Measurements from ENCODE around the gene TBC1D17.

Gene TBC1D17

DNA sequence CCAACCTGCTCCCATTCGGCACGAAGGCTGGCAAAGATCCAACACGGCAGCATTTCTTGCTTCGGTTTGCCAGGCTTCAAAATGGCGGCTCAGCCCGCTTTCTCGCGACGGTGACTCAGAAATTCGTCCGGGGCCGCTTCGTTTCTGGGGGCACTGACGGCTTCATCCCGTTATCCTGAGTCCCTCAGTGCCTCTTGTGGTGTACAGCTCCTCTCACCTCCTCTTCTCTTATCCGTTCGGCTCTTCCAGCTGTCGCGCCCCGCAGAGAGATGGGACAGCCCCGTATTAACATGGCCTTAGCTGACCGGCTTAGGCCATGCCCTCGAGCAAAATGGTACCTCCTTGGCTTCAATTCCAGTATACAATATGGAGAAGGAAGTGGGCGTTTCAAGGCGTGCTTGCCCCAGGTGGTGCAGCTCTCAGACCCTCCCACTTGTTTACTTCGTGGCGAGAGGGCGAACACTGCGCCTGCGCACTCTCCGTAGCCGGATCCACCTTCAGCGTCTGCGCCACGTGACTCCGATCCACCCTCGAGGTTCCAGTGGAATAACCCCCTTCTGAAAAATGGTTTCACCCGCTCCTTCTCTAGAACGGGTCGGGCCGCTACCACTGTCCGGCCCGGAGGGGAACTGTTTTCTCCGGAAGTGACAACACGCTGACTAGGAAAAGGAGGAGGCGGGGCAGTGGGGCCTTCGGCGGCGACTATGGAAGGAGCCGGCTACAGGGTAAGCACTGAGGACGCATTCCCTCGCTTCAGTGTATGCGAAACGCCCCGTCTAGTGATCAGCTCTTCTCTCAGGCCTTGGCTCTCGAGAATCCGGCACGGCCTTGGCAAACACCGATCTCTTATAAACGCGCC is at the start of gene TBC1D17, which contains the start of gene AKT1S1:
TSS of gene TBC1D17 (plus strand) at position 683 of the 859 bp plus-strand sequence. CDS start at position 705, 22 bp downstream.
TSS of gene AKT1S1 (minus strand) at position 336 of the 859 bp plus-strand sequence. CDS start 4,060 bp downstream, outside the sequence.
- peak; percentile 99 for DNase-seq

DNA sequence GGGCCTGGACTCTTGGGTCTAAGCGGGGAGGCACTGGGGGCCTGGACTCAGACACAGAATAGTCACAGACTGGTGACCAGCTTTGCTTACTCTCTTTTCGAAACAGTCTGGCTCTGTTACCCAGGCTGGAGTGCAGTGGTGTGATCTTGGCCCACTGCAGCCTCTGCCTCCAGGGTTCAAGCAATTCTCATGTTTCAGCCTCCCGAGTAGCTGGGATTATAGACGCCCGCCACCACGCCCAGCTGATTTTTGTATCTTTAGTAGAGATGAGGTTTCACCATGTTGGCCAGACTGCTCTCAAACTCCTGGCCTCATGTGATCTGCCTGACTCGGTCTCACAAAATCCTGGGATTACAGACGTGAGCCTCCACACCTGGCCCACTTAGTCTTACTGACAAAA is 48.3 kb upstream of the TBC1D17 start:
- DNase-seq = no peak

- DNase-seq = no peak
These were observed 47.8 kb upstream of the TBC1D17 start for GRCh38 chr19:49829721-49830120.

GRCh38 chr19:49830766-49831165 is 46.7 kb upstream of the TBC1D17 start:
- no peak for DNase-seq

DNA sequence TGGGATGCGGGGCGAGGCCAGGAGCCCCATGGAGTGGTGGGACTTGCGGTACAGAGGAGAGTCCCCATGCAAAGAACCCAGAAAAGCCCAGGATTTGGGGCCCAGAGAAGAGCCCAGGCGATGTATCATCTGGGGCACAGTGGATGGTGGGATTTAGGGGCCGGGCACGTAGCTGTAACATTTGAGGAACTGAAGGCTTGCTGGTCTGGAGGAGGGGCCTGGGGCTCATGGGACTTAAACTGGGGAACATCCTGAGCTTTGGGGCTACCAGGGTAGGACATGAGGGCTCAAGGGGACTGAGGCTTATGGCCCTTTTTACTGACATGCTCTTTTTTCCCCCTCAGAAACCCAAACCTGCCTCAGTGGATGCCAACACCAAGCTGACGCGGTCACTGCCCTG is 45.9 kb upstream of the TBC1D17 start:
- DNase-seq = no peak

DNA sequence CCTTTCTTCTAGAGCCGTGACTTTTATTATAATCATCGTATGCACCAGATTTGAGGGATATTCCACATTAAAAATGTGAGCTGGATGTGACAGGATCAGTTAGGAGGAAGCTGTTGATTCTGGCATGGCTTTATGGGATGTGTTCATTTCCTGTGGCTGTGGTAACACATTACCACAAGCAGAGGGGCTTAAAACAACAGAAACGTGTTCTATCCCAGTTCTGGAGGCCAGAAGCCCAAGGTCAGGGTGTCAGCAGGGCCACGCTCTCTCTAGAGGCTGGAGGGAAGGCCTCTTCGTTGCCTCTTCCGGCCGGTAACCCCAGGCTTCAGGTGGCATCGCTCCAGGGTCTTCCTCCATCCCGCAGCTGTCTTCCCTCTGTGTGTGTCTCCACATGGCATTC is 44.9 kb upstream of the TBC1D17 start:
- no peak for DNase-seq

DNA sequence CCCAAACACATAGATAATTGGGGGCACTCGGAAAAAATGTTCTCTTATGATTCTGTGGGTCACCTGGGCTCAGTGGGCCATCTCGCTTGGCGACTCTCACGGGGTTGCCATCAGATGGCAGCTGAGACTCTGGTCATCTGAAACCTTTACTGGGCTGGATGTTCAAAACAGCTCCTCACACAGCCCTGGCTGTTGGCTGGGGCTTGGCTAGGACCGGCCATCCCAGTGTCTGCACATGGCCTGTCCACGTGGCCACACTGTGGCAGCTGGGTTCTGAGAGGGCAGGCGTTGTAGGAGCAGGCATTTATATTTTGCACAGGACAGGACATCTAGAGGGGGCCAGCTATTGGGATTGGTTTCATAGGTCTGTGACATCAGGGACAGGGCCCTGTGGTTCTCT is 43.9 kb upstream of the TBC1D17 start:
- no peak for DNase-seq

DNA sequence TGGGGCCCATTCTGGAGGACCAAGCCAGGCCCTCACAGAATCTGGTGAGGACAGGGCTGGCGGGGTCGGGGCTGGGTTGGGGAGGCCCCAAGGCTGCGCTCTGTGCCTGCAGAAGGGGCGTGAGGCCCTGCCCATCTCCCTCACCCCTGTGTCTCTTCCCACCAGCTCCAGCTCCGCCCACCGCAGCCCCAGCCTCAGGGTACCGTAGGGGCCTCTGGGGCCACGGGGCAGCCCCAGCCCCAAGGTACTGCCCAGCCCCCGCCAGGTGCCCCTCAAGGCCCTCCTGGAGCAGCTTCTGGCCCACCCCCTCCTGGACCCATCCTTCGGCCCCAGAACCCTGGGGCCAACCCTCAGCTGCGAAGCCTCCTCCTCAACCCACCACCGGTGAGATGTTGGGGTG is 41.9 kb upstream of the TBC1D17 start:
- no peak for DNase-seq

DNA sequence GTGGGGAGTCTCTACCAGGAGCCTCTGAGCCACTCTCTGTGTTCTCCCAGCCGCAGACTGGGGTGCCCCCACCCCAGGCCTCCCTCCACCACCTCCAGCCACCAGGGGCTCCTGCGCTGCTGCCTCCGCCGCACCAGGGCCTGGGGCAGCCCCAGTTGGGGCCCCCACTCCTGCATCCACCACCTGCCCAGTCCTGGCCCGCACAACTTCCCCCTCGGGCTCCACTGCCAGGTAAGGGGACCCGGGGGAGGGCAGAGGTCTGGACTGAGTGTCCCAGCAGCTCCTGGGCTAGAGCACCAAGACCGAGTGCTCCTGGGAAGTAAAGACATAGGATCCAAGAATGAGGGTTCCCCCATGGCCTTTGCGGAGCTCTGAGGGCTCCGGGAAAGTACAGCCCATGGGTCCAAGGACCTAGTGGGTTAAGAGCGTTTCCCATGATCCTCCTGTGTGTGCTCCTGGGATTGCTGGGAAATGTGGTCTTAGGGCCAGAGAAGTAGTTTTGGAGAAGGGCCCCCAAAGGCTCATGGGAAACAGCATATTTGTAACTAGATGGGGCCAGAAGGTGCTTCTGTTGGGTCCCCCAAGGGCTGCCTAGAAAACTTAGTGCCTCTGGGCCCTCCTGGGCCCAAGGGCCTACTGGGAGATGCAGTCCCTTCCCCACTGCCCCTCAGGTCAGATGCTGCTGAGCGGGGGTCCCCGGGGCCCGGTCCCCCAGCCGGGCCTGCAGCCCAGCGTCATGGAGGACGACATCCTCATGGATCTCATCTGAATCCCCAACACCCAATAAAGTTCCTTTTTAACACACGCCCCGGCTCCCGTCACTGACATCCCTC is 41.1 kb upstream of the TBC1D17 start:
- DNase-seq = no peak

DNA sequence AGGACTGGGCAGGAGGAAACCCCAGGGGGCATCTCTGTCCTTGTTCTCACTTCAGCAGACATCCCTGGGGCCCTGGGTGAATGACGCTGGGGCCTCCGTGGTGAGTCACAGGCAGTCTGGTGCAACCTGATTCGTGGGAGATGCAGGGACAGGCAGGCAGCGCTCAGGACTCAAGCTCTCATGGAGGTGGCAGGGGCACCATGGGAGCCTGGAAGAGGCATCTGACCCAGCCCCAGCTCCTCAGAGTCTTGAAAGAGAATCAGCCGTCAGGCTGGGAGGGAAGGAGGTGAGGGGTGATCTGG is 40.5 kb upstream of the TBC1D17 start:
- no peak for DNase-seq

GRCh38 chr19:49837425-49837824 is 40.1 kb upstream of the TBC1D17 start:
- DNase-seq = no peak

DNA sequence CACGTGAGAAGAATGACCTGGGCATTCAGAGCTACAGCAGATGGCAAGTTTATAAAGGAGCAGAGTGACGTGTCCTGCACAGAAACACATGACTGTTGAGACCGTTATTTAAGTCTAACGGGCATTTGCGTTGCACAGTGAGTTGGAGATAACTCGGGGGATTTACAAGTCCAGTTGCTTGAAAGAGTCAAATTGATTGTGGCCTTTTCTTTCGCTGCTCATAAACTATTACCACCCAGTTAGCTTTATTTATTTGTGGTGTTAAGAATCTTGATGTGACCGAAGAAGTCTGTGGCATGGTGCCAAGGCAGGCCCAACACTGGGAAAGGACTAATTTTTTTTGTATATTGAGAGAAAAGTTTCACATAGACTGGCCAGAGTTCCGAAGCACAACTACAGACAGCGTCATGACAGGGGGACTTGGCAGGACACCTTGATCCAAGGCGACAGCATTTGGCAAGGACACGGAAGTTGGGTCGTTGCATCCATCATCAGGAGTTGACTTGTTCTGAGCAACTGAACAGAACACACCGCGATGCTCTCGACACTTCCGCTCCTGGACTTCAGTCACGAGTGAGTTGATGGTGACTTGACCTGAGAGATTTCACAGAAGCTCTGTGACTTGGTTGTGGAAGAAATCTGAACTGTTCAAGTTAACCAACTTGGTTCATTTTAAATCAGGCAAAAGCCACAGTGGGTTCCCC is 38.5 kb upstream of the TBC1D17 start:
- DNase-seq = no peak

- no peak for DNase-seq
These were observed 37.8 kb upstream of the TBC1D17 start for GRCh38 chr19:49839713-49840112.

DNA sequence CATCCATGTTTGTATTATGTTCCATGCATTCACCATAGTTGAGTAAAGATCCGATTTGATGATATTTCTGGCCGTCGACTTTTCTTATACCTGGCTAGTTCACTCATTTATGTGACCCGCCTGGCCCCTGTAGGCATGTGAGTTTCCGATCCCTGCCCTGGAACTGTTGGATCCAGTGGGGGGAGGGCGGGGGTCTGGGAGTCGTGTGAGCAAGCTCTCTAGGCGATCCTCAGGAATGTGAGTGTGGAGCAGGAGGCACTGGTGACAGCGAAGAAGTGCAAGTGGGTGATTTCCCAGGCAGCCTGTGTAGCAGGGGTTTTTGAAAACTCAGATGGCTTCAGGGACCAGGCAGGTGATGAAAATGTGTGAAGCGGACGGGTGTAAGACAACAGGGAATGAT is 37.2 kb upstream of the TBC1D17 start:
- no peak for DNase-seq

DNA sequence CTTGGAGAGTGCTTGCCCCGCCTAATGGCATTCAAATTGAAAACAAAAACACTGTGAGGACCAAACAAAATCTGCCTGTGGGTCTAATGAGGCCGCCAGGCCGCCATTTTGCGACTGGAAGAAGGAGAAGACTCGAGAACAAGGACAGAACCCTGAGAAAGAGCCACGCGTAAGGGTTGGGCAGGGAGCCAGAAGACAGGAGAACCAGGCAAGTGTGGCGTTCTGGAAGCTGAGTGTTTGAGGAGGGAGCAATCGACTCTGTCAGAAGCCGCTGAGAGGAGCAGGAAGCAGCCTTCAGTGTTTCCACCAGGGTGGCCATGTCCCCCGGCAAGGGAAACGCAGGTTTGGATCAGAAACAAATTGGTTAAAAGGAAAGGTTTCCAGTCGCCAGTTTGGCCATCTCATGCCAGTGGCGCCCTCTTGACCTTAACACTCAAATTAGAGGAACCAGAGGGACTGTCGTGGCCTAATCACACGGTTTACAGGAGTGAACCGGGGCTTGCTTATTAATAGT is 36.7 kb upstream of the TBC1D17 start:
- no peak for DNase-seq

GRCh38 chr19:49843265-49843664 is 34.2 kb upstream of the TBC1D17 start:
- DNase-seq = no peak

- DNase-seq = no peak
These were observed 33.1 kb upstream of the TBC1D17 start for GRCh38 chr19:49844138-49845095.

DNA sequence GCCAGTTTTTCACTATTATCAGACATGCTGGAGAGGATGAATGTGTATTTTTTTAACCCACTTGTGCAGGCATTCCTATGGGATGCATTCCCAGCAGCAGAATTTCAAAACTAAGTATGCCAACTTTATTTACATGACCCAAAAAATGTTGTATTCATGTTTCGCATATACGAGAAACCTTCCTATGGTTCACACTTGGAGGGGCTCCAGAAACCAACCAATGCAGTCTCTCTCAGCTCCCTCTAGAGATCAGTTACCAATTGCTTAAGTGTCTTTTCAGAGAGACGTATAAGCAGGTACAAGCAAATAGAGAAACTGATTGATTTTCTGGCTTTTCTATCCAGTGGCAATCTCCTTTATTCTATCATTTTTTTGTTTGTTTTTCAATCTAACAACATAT is 32.1 kb upstream of the TBC1D17 start:
- DNase-seq = no peak

DNA sequence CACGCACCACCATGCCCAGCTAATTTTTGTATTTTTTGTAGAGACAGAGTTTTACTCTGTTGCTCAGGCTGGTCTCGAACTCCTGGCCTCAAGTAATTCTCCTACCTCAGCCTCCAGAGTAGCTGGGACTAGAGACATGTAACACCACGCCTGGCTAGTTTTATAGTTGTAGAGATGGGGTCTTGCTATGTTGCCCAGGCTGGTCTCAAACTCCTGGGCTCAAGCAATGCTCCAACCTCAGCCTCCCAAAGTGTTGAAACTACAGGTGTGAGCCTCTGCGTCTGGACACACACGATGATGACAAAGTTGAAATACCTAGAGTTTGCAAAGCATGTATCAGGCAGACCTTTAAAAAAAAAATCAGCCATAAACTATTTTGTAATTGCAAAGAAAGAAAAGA is 31.1 kb upstream of the TBC1D17 start:
- DNase-seq = no peak

DNA sequence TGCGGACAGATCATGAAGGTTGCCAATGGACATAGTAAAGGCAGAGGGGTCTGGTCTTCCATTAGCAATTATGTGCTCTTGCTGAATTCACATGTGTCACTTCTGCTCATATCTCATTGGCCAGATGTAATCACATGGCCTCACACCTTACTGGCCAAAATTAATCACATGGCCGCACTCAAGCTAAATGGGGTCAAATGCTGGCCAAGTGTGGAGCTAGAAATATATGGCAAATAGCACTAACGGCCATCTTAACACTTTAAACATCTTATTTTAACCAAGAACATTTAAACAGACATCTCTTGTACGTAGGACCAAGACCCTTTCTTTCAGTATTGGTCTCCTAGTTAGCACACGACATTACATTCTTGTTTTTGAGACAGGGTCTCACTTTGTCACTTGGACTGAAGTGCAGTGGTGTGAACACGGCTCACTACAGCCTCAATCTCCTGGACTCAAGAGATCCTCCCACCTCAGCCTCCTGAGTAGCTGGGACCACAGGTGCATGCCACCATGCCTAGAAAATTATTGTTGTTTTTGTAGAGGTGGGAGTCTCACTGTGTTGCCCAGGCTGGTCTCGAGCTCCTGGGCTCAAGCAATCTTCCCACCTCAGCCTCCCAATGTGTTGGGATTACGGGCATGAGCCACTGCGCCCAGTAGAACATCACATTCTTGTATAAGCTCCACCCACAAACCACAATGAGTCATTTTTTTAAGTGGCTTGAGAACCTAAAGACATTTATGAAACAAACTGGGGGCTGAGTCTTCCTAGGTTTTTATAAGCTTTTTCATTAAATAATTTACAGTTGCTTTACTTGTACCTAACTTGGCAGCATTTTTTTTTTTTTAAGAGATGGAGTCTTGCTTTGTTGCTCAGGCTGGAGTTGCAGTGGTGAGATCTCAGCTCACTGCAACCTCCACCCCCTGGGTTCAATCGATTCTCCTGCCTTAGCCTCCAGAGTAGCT is 29.5 kb upstream of the TBC1D17 start:
- no peak for DNase-seq

GRCh38 chr19:49848938-49849337 is 28.6 kb upstream of the TBC1D17 start:
- no peak for DNase-seq

Data from NCI-H345 (cell line).